ENCODE measurements around the gene LYPD4.

GRCh38 chr19:41811036-41811435, 33.4 kb downstream of the LYPD4 start:
- TF ChIP-seq YY1 (IDR thresholded peaks at IDR 0.05; ENCODE audit: insufficient read depth, insufficient read length): no peak
- no peak for TF ChIP-seq SUZ12 (IDR thresholded peaks at IDR 0.05; ENCODE audit: extremely low read depth, insufficient read depth, insufficient read length)
- TF ChIP-seq ZNF274 (IDR thresholded peaks at IDR 0.05; ENCODE audit: low read depth, low read length): no peak

Data from NT2/D1 (cell line).